ENCODE measurements around the gene CLSTN3.

DNA sequence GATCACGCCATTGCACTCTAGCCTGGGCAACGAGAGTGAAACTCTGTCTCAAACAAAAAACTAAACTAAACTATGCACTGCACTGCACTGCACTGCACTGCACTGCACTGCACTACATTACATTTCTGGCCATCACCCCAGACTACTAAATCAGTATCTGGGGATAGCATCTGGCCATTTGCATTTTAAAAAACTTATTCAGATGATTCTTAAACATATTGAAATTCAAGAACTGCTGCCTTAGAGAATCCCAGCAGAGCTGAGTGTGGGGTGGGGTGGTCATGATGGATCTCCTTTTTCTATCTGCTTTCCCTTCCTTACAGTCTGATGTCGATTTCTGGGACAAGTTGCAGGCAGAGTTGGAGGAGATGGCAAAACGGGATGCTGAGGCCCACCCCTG is 72.9 kb downstream of the CLSTN3 start:
- TF ChIP-seq, protein P1, sequence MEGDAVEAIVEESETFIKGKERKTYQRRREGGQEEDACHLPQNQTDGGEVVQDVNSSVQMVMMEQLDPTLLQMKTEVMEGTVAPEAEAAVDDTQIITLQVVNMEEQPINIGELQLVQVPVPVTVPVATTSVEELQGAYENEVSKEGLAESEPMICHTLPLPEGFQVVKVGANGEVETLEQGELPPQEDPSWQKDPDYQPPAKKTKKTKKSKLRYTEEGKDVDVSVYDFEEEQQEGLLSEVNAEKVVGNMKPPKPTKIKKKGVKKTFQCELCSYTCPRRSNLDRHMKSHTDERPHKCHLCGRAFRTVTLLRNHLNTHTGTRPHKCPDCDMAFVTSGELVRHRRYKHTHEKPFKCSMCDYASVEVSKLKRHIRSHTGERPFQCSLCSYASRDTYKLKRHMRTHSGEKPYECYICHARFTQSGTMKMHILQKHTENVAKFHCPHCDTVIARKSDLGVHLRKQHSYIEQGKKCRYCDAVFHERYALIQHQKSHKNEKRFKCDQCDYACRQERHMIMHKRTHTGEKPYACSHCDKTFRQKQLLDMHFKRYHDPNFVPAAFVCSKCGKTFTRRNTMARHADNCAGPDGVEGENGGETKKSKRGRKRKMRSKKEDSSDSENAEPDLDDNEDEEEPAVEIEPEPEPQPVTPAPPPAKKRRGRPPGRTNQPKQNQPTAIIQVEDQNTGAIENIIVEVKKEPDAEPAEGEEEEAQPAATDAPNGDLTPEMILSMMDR (conservative IDR thresholded peaks at IDR 0.05 in 1 of 2, IDR thresholded peaks at IDR 0.05 in 1 of 2; ENCODE audit: low read depth in 1 of 2, low read length in 2 of 2): no peak
- TF ChIP-seq EZH2 (IDR thresholded peaks at IDR 0.05; ENCODE audit: low read length, missing control alignments): no peak
